OCI-M1 (cell line): ENCODE results near the gene SMOC2.

Experiments used
- DNase-seq: peaks from one replicate; lab custom pipeline; 2025; lab: John Stamatoyannopoulos, UW

Gene SMOC2

GRCh38 chr6:168440520-168441433 lies at the start of gene SMOC2:
Gene SMOC2 (plus strand): TSS chr6:168441184. CDS start chr6:168441371, 187 bp downstream.
- DNase-seq = no peak

GRCh38 chr6:168393126-168393870 lies 47.7 kb upstream of the SMOC2 start:
- no peak for DNase-seq

- DNase-seq = no peak
Observed at GRCh38 chr6:168394606-168395005, 46.4 kb upstream of the SMOC2 start.

- DNase-seq = no peak
Observed at GRCh38 chr6:168395983-168396382, 45.0 kb upstream of the SMOC2 start.

GRCh38 chr6:168396561-168396960 lies 44.4 kb upstream of the SMOC2 start:
- no peak for DNase-seq

- DNase-seq = no peak
Observed at GRCh38 chr6:168397012-168397411, 44.0 kb upstream of the SMOC2 start.

GRCh38 chr6:168400037-168400436 lies 40.9 kb upstream of the SMOC2 start:
- DNase-seq = no peak

- no peak for DNase-seq
Observed at GRCh38 chr6:168403370-168404005, 37.5 kb upstream of the SMOC2 start.

GRCh38 chr6:168404560-168404959 lies 36.4 kb upstream of the SMOC2 start:
- no peak for DNase-seq

GRCh38 chr6:168407842-168408241 lies 33.1 kb upstream of the SMOC2 start:
- DNase-seq = no peak

- DNase-seq = no peak
Observed at GRCh38 chr6:168408504-168409136, 32.4 kb upstream of the SMOC2 start.

- no peak for DNase-seq
Observed at GRCh38 chr6:168410035-168410434, 30.9 kb upstream of the SMOC2 start.

GRCh38 chr6:168410554-168411011 lies 30.4 kb upstream of the SMOC2 start:
- no peak for DNase-seq

- no peak for DNase-seq
Observed at GRCh38 chr6:168411130-168411529, 29.9 kb upstream of the SMOC2 start.

GRCh38 chr6:168411793-168412192 lies 29.2 kb upstream of the SMOC2 start:
- DNase-seq = no peak

- no peak for DNase-seq
Observed at GRCh38 chr6:168412456-168412855, 28.5 kb upstream of the SMOC2 start.

- DNase-seq = no peak
Observed at GRCh38 chr6:168413018-168413720, 27.8 kb upstream of the SMOC2 start.

GRCh38 chr6:168413856-168414255 lies 27.1 kb upstream of the SMOC2 start:
- DNase-seq = no peak

- DNase-seq = no peak
Observed at GRCh38 chr6:168414336-168415097, 26.5 kb upstream of the SMOC2 start.
